GM18858 (cell line): Measurements from ENCODE around the gene SPATS1.

ENCODE experiments used
- ATAC-seq: cut with Tn5 transposase; IDR thresholded peaks from one replicate; pipeline ENCODE4 v1.9.1; 2021; ENCODE audit not compliant: unreplicated experiment

The SPATS1 gene, protein sequence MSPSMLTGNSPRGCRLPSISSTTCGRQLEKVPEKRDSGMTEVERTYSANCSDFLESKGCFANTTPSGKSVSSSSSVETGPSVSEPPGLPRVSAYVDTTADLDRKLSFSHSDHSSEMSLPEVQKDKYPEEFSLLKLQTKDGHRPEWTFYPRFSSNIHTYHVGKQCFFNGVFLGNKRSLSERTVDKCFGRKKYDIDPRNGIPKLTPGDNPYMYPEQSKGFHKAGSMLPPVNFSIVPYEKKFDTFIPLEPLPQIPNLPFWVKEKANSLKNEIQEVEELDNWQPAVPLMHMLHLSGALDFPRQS

DNA sequence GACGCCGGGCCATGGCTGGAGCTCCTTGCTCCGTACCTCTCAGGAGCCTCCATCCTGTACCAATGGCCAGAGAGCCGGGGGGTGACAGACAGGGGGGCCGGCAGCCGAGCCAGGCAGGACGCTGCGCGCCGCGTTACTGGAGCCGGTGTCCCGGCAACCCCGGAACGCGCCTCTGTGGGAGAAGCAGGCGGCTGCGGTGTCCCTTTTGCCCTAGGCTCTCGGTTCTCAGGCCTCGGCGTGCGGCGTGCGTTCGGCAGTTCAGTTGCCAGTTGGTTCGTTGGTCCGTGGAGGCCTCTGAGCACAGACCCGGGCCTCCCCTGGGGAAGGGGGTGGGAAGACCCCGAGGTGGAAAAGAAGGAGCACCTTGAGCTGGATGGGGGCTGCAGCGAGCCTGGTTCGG, at the start of gene SPATS1:
Gene SPATS1, plus strand, starts transcription at position 162 of the 400 bp plus-strand sequence. CDS start 446 bp downstream, outside the sequence.
- no peak for ATAC-seq

DNA sequence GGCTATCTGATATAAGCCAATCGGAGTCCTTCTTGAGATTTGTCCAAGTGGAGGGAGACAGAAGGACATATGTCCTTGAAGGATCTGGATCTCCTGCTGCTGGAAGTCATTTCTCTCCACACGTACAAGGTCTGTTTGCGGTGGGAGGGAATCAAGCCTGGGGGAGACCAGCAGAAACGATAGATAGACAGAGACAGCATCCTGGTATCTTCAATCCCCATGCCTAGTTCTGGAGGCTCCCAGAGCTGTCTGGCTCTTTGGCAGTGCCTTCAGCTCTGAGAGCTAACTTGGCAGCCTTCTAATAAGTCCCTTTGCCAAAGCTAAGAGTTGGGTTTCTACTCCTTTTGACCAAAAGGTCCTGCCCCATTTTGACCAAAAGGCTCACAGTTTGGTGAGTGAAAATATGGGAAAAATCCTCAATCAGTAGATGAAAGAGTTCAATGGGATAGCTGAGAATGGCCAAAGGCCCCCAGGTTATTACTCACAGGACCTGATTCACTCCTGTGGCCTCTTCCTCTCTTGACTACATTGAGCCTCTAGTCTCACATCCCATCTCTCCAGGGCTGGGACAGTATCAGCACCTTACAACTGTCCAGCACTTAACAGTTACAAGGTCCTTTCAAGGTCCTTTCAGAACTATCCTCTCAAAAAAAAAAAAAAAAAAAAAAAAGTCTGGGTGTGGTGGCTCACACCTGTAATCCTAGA, 49.6 kb upstream of the SPATS1 start:
- no peak for ATAC-seq

DNA sequence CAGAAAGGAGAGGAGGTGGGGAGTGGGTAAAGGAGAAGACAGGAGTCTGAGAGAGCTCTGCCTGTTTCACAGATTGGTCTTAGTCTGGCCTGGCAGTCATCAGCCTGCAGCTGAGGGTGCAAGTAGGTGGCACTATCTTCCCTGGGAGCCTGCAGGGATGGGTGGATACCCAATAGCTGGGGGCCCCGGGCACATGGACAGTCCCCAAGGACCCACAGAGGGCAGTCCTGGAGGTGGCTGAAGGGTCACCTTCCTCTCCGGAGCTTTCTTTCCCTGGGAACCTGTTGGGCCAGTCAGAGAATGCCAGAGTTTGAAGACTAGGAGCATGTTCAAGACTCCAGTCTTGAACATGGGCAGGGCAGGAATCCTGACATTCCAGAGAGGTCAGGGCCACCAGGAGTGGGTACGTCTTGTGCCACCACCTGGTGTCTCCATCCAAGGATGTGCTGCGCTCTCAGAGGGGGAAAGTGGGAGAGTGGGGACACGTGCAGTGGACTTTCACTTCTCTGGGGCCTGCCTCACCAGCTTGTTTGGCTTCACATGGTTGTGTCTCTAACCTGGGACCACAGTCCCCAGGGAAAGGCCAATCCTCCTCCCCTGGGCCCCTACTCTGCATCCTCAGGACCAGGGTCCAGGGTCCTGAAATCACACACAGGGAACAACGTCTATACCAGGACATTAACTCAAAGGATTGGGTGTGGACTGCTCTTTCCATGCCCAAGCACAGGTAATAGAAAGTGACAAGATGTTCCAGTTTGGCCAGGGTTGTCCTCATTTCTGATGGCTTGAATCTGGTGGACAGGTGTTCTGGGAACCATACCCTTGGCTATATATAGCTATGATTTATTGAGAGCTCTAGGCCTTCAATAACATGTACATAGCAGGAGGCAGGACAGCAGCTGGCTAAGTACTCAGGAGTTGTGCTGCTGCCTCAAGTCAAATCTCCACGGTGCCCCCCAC, 47.3 kb upstream of the SPATS1 start:
- ATAC-seq = no peak

DNA sequence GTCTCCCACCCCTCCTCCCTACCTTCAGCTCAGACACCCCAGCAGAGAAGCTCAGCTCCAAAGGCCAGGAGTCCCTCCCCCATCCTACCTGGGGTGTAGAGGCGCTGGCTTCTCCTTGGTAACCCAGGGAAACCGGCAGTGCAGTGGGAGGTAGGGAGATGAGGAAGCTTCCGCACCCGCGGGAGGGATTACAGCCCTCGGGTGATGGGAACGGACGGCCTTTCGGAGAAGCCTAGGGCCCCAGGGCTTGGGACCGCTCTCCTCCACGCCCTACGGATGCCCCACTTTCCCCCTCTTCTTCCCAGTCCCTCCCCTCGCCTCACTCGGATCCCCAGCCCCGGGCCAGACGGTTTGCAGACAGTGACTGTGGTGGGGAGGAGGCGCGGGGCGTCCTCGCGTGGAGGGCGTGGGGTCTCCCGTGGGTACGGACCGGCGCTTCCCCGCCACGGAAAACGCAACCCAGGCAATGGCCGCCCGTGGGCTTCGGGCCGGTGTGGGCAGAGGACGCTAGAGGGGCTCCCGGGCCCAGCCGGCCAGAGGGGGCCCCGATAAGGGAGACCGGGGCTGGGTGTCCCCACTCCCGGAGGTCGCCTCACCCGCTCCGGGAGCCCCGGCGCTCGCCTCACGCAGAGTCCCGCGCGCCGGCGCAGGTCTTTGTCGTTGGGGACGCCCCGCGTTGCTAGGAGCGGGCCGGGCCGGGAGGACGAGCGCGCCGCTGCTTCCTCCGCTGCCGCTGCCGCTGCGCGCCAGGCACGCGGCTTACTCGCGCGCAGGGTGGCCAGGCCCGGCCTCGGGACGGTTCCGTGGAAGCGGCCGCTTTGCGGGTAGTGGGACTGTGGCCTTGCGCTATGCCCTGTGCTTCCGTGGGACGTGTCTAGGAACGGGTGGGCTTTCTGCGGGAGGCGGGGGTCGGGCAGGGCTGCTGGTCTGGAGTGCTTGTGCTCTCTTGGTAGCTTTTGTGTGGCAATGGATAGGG, 45.1 kb upstream of the SPATS1 start:
- no peak for ATAC-seq

DNA sequence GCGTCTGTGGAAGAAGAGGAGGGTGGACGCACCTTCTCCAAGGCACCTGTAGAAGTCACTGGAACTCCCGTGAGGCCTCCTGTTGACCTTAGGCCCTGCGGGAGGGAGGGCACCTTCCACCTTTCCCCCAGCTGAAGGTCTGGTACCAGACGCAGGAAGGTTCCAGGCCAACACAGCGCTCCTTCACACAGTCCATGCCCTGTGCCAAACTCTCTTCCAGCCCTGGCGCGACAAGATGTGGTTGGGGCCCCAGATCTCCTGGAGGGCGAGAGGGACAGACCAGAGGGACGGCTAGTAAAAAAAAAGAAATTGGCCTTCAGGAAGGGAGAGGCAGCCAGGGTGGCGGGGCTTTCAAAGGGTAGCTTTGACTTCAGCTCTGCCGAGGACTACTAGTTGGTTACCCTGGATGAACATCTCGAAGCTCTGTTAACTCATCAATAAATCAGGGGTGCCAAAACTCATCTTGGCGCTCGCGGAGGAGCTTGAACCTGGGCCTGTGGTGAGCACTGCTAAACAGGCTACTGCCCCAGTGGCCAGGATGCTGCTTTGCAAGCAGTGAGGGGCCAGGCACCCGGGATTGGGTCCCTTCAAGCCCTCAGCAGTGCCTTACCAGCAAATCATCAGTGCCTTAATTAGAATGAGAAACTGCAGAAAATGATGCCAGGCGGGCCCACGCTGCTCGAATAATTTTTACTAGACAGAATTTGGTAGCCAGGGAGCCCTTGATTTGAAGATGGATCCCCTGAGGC, 44.2 kb upstream of the SPATS1 start:
- no peak for ATAC-seq

DNA sequence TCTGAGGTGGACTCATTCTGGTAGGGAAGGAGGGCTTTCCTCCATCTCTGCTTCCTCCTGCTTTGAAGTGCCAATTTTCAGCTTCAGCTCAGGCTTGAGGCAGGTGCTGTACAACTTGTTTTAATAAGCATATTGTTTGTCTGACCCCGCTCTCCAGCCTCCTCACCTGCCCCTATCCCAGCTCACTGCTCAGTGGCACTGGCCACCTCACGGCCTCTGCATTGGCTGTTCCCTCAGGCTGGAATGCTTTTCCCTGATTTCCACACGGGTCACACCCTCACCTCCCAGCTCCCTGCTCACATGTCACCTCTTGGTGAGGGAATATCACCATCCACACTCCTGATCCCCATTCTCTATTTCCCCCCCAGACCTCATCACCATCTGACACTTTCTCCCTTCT, 43.6 kb upstream of the SPATS1 start:
- ATAC-seq = no peak

DNA sequence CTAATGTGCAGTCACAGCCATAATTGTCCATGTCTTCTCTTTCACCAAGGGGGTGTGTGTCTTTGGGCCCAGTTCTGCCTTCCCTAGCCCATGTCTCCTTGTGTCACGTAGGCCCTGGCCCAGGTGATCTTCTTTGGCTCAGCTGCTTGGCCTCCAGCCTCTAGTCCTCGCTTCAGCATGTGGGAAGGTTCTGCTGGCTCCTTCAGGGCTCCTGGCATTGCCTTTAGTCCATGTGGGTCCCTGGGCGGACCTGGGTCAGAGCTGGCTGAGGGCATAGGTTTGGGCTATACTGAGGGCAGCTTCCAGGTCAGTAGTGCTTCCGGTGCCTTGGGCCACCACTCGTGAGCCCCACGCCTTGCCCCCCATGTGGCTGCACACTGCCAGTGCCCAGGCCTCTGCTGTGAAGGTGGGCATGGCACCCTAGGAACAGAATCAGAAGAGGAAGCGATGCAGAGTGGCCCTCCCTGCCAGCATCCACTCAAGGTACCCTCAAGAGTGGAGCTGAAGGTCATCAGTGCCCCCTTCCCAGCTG, 42.1 kb upstream of the SPATS1 start:
- ATAC-seq = no peak

DNA sequence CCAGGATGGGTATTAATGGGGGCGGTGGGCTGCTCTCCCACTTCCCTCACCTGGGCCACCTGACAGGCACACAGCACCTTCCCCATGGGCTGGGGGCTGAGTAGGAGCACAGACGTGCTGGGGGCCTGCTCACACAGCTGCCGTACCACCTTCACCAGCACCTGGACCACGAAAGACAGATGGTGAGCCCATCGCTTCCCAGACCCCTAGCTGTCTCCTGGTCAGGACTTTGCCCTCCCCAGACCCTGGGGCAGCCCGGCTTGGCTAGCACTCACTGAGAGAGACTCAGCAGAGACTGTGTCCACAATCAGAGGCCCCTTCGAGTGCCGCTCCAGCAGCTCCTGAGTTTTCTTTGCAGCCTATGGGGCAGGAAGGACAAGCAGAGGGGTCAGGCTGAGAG, 41.3 kb upstream of the SPATS1 start:
- ATAC-seq = no peak

DNA sequence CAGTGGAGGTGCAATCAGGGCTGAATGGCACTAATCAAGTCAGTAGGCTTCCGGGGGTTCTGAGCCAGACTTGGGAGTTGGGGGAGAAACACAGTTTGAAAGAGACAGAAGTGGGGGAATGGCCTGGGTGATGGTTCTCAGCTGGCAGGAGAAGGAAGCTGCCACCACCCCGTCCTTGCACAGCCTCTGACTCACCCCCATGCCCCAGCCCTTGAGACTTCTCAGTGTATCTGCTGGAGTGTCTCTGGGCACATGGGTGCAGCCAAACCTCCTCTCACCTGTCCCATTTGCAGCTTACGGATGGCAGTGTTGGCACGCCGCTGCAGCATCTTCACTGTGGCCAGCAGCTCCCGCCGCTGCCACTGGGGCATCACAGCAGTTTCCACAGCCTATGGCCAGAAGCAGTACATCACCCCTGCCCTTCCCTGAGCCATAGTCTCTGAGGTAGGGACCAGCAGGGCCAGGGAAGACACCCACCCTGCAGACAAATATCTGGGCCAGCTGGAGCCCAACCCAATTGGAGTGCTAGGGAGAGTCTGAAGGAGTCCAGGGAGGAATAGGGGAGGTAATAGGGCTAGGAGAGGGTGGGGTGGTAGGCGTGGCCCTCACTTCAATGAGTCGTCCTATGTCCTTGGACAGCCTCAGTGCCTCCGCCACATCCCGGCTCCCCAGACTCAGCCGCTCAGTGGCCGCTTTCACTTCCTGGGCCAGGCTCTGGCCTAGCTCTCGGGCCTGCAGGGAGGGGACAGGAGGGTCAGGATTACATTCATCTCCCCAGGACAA, 40.5 kb upstream of the SPATS1 start:
- no peak for ATAC-seq

DNA sequence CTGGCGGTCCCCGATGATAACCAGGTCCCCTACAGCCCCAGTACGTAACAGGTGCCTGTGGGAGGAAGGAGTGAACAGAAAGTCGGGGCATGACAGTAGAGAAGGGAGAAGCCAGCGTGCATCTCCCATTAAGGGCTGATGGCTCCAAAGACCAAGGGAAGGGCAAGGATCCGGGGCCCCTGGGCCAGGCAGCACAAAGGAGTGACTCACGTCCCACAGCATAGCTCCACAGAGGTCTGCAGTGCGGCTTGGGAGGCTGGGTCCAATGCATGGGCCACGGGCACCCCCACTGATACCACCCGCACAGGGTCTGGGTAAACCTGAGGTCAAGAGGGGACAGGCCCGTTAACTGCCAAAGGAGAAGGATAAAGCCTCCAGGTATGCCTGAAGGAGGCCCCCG, 39.6 kb upstream of the SPATS1 start:
- no peak for ATAC-seq

DNA sequence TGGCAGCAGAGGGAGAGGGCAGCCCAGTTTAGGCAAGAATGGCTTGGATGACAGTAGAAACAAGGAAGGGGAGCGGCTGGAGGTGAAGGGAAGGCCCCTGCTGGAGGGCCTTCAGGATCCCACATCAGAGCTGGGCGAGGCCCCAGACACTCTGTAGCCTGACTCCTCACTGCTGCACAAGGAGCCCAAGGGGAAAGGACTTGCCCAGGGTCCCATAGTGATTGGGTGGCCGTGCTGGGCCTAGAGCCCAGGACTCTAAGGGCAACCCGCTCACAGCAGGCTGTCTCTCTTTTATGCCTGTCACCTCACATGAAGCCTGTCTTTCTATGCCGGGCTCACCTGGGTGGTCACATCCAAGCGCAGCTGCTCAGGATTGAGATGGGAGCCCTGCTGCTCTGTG, 38.6 kb upstream of the SPATS1 start:
- ATAC-seq = no peak

DNA sequence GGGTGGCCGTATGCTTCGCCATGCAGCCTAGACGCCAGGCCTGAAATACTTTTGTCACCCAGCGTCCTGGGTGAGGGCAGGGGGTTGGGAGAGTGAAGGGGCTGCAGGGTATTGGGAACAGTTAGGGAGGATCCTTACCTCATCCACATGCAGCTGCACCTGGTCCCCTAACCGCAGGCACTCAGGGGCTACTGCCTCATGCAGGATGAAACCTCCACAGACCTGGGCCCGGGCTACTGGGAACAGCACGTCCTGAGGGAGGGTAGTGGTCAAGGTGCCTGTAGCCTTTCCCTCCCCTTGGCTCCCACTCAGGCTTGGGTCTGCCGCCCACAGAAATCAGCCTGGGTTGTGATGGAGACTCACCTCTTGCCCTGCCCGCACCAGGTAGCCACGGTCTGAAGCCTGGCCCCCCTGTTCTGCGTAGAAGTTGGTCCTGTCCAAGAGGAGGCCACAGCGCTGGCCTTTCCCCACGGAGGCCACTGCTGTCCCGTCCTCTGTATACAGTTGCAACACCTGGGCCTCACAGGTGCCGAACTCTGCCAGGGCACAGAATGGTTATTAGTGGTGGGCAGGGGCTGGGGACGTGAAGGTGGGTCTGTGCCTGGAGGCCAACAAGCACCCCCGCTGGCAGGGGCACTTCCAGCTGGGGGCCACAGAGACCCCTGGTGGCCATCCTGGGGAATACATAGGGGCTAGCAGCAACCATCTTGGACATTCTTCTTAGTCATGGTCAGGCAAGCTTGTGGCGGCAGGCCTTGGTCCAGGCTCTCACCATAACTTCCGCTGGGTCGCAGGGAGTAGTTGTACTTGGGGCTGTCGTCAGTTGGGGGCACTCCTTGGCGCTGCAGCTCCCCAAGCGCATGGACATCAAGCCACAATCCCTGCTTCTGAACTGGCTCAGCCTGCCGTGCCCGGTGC, 37.9 kb upstream of the SPATS1 start:
- no peak for ATAC-seq

DNA sequence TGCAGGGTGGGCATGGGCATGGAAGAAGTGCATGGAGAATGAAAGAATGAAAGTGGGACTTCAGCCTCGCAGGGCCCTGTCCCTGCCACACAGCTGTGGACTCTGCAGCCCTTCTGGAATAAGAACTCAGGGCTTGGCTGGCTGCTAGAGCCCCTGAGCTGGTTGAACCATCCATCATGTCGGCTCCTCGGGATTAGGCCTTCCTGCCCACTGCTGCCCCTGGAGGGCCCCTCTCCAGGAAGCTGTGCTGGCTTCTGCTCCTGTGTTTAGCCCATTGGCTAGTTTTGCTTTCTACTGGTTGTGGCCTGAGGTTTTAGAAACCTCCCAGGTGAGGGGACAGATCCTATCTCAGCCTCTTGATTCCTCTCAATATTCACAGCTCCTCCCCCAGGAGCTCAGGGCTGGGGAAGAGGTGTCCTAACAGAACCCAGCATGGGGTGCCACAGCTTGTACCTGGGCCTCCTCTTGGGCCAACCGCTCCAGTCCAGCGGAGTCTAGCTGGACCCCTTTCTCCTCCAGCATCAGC, 37.2 kb upstream of the SPATS1 start:
- ATAC-seq = no peak

DNA sequence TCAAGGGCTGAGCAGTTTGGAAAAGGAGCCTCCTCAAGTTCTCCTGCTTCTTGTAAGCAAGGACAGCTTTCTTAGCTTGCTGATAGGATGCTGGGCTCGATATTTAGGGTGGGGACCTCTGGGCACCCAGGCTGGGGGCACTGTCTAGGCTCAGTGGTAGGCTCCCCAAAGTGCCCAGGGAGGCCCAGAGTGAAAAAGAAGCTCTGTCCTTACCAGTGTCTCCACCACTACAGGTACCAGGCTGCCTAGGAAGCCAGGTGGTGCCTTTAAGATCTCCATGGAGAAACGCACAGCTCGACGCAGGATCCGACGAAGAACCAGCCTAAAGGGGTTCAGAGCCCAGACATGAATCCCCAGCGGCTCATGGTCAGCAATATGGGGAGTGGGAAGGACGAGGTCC, 35.7 kb upstream of the SPATS1 start:
- ATAC-seq = no peak

DNA sequence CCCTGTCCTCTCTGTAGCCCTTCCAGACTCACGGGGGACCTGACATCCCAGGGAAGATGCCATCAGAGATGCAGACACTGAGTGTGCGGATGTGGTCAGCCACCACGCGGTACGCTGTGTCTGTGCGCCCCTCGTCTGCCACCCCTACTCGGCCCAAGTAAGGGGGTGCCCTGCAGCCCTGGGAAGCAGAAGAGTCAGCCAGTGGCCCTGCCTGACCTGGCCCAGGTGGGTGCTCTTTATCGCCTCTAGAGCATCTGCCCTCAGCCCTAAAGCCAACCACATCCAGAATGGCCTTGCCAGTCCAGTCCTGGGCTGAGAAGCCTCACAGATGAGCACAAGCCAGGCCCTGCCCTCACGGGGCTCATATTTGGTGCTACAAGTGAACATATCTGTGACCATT, 35.2 kb upstream of the SPATS1 start:
- ATAC-seq = no peak

DNA sequence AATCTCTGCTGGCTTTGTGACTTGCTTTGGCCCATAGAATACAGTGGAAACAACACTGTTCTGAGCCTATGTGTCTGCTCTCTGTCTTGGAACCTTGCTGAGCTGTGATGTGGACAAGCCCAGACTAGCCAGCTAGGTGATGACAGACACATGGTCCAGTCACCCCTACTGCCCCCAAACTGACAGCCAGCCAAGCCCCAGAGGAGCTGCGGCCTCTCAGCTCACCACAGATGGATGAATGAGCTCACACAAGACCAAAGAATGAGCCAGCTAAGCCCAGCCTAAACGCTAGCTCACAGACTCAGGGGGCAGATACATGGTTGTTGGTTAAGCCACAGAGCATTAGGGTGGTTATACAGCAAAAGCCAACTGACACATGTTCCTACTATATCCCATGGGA, 33.4 kb upstream of the SPATS1 start:
- no peak for ATAC-seq

DNA sequence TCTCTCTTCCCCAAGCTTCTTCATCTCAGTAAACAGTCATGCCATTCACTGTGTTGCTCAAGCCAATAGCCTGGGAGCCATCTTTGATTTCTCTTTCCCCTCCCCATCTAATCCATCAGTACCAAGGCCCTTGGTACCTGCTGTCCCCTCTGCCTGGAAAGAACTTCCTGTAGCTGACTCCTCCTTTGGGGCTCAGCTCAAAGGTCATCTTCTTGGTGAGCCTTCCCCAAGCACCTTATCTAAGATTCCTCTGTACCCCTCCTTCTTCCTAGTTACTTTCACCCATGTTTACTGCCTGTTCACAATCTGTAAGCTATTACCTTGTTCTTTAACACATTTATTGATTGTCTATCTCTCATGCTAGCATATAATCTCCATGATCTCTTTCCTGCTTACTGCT, 32.8 kb upstream of the SPATS1 start:
- no peak for ATAC-seq
